Esophagus (tissue), 2 donors: Measurements from ENCODE around the gene STPG4. TPM values are rescaled to one million over a fixed set of nuclear protein-coding genes. Genes with fewer than 3 reads are reported as not detected.
"Not testable (repeated sequence)": the region's sequence is repeated elsewhere in the genome, so short reads cannot be mapped to it uniquely, and the experiment has no call there.

Source experiments
- H3K27ac ChIP-seq, 2 donors: one replicate each; pipeline ENCODE4 v1.5.1; 2013; ENCODE audit warnings: low read depth in 2 of 2, mild to moderate bottlenecking in 2 of 2, inconsistent platforms in 1 of 2, low read length in 1 of 2, moderate library complexity in 1 of 2
- H3K27me3 ChIP-seq, 2 donors: one replicate each; pipeline ENCODE4 v1.6.1; 2013; ENCODE audit warnings: low read length in 2 of 2, control low read depth in 1 of 2, mild to moderate bottlenecking in 1 of 2; ENCODE audit not compliant: insufficient read depth in 2 of 2, control insufficient read depth in 1 of 2
- H3K36me3 ChIP-seq, 2 donors: one replicate each; pipeline ENCODE4 v1.6.1; 2013; ENCODE audit warnings: low read length in 1 of 2; ENCODE audit not compliant: control insufficient read depth in 2 of 2, insufficient read depth in 2 of 2
- H3K4me1 ChIP-seq, 2 donors: one replicate each; pipeline ENCODE4 v1.6.1; 2013; ENCODE audit warnings: low read length in 1 of 2; ENCODE audit not compliant: control insufficient read depth in 2 of 2, insufficient read depth in 2 of 2
- H3K4me3 ChIP-seq, 2 donors: one replicate each; pipeline ENCODE4 v1.5.1; 2013; ENCODE audit warnings: low read length in 2 of 2, mild to moderate bottlenecking in 2 of 2, low read depth in 1 of 2, moderate library complexity in 1 of 2
- H3K9me3 ChIP-seq, 2 donors: one replicate each; pipeline ENCODE4 v1.6.1; 2013; ENCODE audit warnings: mild to moderate bottlenecking in 2 of 2, low read depth in 1 of 2, low read length in 1 of 2, moderate library complexity in 1 of 2; ENCODE audit not compliant: control insufficient read depth in 2 of 2, insufficient read depth in 1 of 2
- WGBS, 2 donors: extraction: QIAGEN DNeasy Blood & Tissue Kit; methylation state at CpG; one replicate each; pipeline ENCODE4 v1.1.7; 2013; 5-methylcytosine and 5-hydroxymethylcytosine counted together
- polyA plus RNA-seq, 2 donors: library from polyadenylated mRNA; stranded (reverse); fragments of 200-250 nt; gene quantifications; one replicate each; pipeline ENCODE4 v1.2.3, GENCODE V29; 2013
- donor health status: healthy with polysubstance abuse.
- donor health status: Bipolar disorder and iron deficiency.

The STPG4 gene
- polyA plus RNA-seq, 2 donors: not detected

GRCh38 chr2:47134386-47135090 is 20.6 kb downstream of the STPG4 start:
- WGBS, 2 donors: 72 to 79% methylated on average over 3 of the region's 3 CpGs
- Histone ChIP-seq H3K27me3 (no peaks in the 10 kb centered on the region), H3K4me1 (no peaks in the 10 kb centered on the region), H3K9me3 (no peaks in the 10 kb centered on the region), H3K4me3 (no peak overlapping the region), H3K27ac (no peak overlapping the region), H3K36me3 (no peaks in the 10 kb centered on the region)

DNA sequence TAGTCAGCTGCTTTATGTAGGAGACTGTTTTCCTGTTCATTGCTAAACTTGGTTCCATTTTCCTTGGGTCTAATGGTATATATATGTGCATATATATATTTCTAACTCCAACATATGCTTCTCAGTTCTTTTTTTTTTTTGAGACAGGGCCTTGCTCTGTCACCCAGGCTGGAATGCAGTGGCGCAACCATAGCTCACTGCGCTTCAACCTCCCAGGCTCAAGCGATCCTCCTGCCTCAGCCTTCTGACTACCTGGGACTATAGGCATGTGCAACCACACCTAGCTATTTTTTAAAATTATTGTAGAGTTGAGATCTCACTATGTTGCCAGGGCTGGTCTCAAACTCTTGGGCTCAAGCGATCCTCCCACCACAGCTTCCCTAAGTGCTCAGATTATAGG is 22.1 kb downstream of the STPG4 start:
- Histone ChIP-seq H3K36me3 (no peaks in the 10 kb centered on the region), H3K9me3 (no peaks in the 10 kb centered on the region), H3K4me1 (no peaks in the 10 kb centered on the region), H3K27ac (no peak overlapping the region), H3K4me3 (no peak overlapping the region), H3K27me3 (no peaks in the 10 kb centered on the region)
- WGBS, 2 donors: 95 to 98% methylated on average over 4 of the region's 4 CpGs

DNA sequence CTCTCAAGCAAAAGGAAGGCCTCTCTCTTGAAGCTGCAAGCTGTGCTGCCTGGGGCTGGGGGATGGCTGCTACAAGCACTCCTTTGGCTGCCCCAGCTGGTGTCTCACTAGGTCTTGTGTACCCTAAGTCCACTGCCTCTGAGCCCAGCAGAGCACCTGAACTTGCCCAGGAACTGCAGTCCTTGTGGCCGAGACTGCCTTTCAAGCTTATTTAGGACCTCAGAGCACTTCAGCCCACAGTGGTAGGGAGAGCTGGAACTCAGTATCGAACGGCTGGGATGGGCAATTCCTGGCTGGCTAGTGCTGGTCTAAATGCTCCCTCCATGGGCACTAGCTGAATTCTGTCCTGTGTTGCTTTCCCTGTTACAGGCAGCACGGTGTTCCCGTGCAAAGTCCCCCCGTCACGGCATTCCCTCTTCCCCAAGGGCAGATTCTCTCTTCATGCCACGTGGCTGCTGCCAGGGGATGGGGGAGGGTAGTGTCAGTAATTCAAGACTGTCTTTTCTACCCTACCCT is 25.9 kb downstream of the STPG4 start:
- Histone ChIP-seq H3K9me3 (no peaks in the 10 kb centered on the region), H3K4me3 (no peak overlapping the region), H3K4me1 (no peaks in the 10 kb centered on the region), H3K36me3 (no peaks in the 10 kb centered on the region), H3K27me3 (no peaks in the 10 kb centered on the region), H3K27ac (no peak overlapping the region)
- whole genome bisulfite sequencing, 2 donors: 78 to 81% methylated on average over 8 of the region's 8 CpGs

GRCh38 chr2:47128705-47129104 is 26.4 kb downstream of the STPG4 start:
- H3K9me3 ChIP-seq: no peaks in the 10 kb centered on the region
- H3K4me1 ChIP-seq: no peaks in the 10 kb centered on the region
- no peak overlapping the region for H3K4me3 ChIP-seq
- H3K27ac ChIP-seq: no peak overlapping the region
- H3K27me3 ChIP-seq: no peaks in the 10 kb centered on the region
- H3K36me3 ChIP-seq: no peaks in the 10 kb centered on the region
- WGBS, 2 donors: 93 to 94% methylated on average over 2 of the region's 2 CpGs

DNA sequence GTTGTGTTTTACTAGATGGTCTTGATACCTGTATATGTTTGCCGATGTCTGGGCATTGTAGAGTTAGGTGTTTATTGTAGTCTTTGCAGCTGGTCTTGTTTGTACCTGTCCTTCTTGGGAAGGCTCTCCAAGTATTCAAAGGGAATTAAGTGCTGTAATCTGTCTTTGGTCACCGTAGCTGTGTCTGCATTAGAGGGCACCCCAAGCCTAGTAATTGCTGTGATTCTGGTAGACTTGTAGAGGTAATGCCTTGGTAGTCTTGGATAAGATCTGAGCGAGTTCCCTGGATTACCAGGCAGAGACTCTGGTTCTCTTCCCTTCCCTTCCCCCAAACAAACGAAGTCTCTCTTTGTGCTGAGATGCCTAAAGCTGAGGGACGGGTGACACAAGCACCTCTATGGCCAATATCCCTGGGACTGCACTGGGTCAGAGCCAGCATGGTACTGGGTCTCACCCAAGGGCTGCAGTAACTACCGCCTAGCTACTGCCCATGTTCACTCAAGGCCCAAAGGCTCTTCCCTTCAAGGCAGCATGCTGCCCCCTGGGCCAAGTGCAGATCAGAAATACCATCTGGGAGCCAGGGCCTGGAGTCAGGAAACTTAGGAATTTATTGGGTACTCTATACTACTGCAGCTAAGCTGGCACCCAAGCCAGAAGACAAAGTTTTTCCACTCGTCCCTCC is 27.1 kb downstream of the STPG4 start:
- H3K27me3 ChIP-seq: no peaks in the 10 kb centered on the region
- WGBS, 2 donors: 75 to 83% methylated on average over 7 of the region's 7 CpGs
- no peak overlapping the region for H3K27ac ChIP-seq
- H3K4me3 ChIP-seq: no peak overlapping the region
- no peaks in the 10 kb centered on the region for H3K4me1 ChIP-seq
- no peaks in the 10 kb centered on the region for H3K9me3 ChIP-seq
- no peaks in the 10 kb centered on the region for H3K36me3 ChIP-seq

- Histone ChIP-seq H3K36me3 (no peaks in the 10 kb centered on the region), H3K4me3 (no peak overlapping the region), H3K4me1 (no peaks in the 10 kb centered on the region), H3K9me3 (no peaks in the 10 kb centered on the region), H3K27me3 (no peaks in the 10 kb centered on the region), H3K27ac (no peak overlapping the region)
- 94 to 95% methylated on average over 3 of the region's 3 CpGs for WGBS, 2 donors
Measured at GRCh38 chr2:47126783-47127182, 28.3 kb downstream of the STPG4 start.

- not testable (repeated sequence) for H3K4me3 ChIP-seq, H3K36me3 ChIP-seq, H3K9me3 ChIP-seq, H3K27me3 ChIP-seq, H3K27ac ChIP-seq, H3K4me1 ChIP-seq
- WGBS, 2 donors: 76 to 80% methylated on average over 4 of the region's 4 CpGs
Measured at GRCh38 chr2:47124740-47125139, 30.4 kb downstream of the STPG4 start.

GRCh38 chr2:47120424-47120823 is 34.7 kb downstream of the STPG4 start:
- 91 to 98% methylated on average over 5 of the region's 5 CpGs for WGBS, 2 donors
- H3K9me3 ChIP-seq, H3K27ac ChIP-seq, H3K36me3 ChIP-seq, H3K4me1 ChIP-seq, H3K27me3 ChIP-seq, H3K4me3 ChIP-seq: not testable (repeated sequence)

GRCh38 chr2:47119001-47119400 is 36.1 kb downstream of the STPG4 start:
- H3K9me3 ChIP-seq: no peaks in the 10 kb centered on the region
- no peaks in the 10 kb centered on the region for H3K36me3 ChIP-seq
- H3K4me3 ChIP-seq: no peak overlapping the region
- 39 to 46% methylated on average over 2 of the region's 2 CpGs for WGBS, 2 donors
- no peaks in the 10 kb centered on the region for H3K4me1 ChIP-seq
- H3K27ac ChIP-seq: no peak overlapping the region
- no peaks in the 10 kb centered on the region for H3K27me3 ChIP-seq

- Histone ChIP-seq H3K27me3 (no peaks in the 10 kb centered on the region), H3K4me3 (no peak overlapping the region), H3K9me3 (no peaks in the 10 kb centered on the region), H3K4me1 (no peaks in the 10 kb centered on the region), H3K36me3 (no peaks in the 10 kb centered on the region), H3K27ac (no peak overlapping the region)
- WGBS, 2 donors: 19 to 52% methylated on average over 2 of the region's 2 CpGs
Measured at GRCh38 chr2:47118581-47118980, 36.5 kb downstream of the STPG4 start.
